Adrenal gland (tissue), 12 donors: ENCODE measurements around the gene PTDSS2. TPM values are rescaled to one million over a fixed set of nuclear protein-coding genes. Genes with fewer than 3 reads are reported as not detected.

Experiments
- DNase-seq, 7 donors: peaks; one replicate each; pipeline ENCODE4 v3.0.0-alpha.2; 2019 to 2020
- H3K27ac ChIP-seq, 5 donors: fragments of 200-600 bp; sonication (generic) in 4 of 5; 1 replicate in 3 of 5; 2 replicates in 2 of 5; pipeline versions ENCODE4 v1.5.1 to v1.8.0; 2016 to 2020; ENCODE audit warnings: mild to moderate bottlenecking in 1 of 5
- H3K27me3 ChIP-seq: fragments of 200-600 bp; 2 replicates; pipeline ENCODE4 v1.8.0; 2021
- H3K36me3 ChIP-seq, 2 donors: fragments of 200-600 bp; replicated peaks in 1 of 2; 1 replicate in 1 of 2; 2 replicates in 1 of 2; pipeline versions ENCODE4 v1.5.1 to v1.8.0; 2018 to 2022
- H3K4me1 ChIP-seq, 2 donors: fragments of 200-600 bp; replicated peaks in 1 of 2; 1 replicate in 1 of 2; 2 replicates in 1 of 2; pipeline versions ENCODE4 v1.5.1 to v1.8.0; 2018 to 2021
- H3K4me3 ChIP-seq, 4 donors: fragments of 200-600 bp; sonication (generic) in 3 of 4; one replicate each; pipeline ENCODE4 v1.5.1; 2016 to 2018
- H3K9me3 ChIP-seq, 3 donors: fragments of 200-600 bp; sonication (generic) in 1 of 3; replicated peaks in 1 of 3; 1 replicate in 2 of 3; 2 replicates in 1 of 3; pipeline versions ENCODE4 v1.5.1 to v1.8.0; 2016 to 2021
- POLR2A ChIP-seq, 2 donors: fragments of 450-650 bp; IDR thresholded peaks; one replicate each; pipeline ENCODE4 v1.6.1; 2017; ENCODE audit warnings: antibody characterized with exemption in 2 of 2, mild to moderate bottlenecking in 2 of 2, moderate library complexity in 1 of 2
- WGBS, 4 donors: extraction: QIAGEN DNeasy Blood & Tissue Kit in 2 of 4; methylation state at CpG; one replicate each; pipeline versions ENCODE4 v1.1.5 to v1.1.7; 2013 to 2017; 5-methylcytosine and 5-hydroxymethylcytosine counted together
- intact Hi-C, 2 donors: fragments of 100-400 bp; cut with DNase I; formaldehyde crosslinking; loops; one replicate each; pipeline versions ENCODE4 v1.14.1 to v1.15.0; 2022 to 2023
- polyA plus RNA-seq, 3 donors: library from polyadenylated mRNA; stranded (reverse); fragments of 200-250 nt in 2 of 3; fragments of 350-450 nt in 1 of 3; fragmentation: Illumina TruSeq in 1 of 3; extraction: RNeasy Lipid Tissue Mini Kit (QIAGEN cat#74804) in 1 of 3; gene quantifications; one replicate each; pipeline ENCODE4 v1.2.3, GENCODE V29; 2013 to 2014
- total RNA-seq, 9 donors: library from RNA; depleted of rRNA in 4 of 9; stranded (reverse); fragments of >200 nt in 4 of 9; fragments of 120-200 nt in 1 of 9; fragmentation: NEBNext Ultra II Directional in 1 of 9; extraction: Animal tissue kit (Norgen Biotek cat#: 25700) in 1 of 9; gene quantifications; one replicate each; pipeline versions ENCODE4 v1.1.0 to v1.2.4, GENCODE V29; 2013 to 2023
- TF ChIP-seq, protein P1 (sequence below), 6 experiments: fragments of 450-650 bp in 4 of 6; fragments of 200-600 bp in 2 of 6; sonication (generic) in 1 of 6; IDR thresholded peaks; 1 replicate in 5 of 6; 2 replicates in 1 of 6; pipeline versions ENCODE4 v1.5.1 to v1.8.0; 2016 to 2021; ENCODE audit warnings: antibody characterized with exemption in 6 of 6, mild to moderate bottlenecking in 2 of 6, moderate library complexity in 1 of 6
- donor health status: healthy with polysubstance abuse.
- donor health status: Bipolar disorder and iron deficiency.
- donor health status: DM: yes; HTN: yes; CAD: no.
- donor health status: DM: no; HTN: no; CAD: no.
- donor health status: DM: no; HTN: no; CAD: no.
- donor health status: DM: yes; HTN: yes; CAD: no.

The PTDSS2 gene
- total and polyA plus RNA-seq, 12 donors: 11.0 to 109 (median 44.7) TPM

DNA sequence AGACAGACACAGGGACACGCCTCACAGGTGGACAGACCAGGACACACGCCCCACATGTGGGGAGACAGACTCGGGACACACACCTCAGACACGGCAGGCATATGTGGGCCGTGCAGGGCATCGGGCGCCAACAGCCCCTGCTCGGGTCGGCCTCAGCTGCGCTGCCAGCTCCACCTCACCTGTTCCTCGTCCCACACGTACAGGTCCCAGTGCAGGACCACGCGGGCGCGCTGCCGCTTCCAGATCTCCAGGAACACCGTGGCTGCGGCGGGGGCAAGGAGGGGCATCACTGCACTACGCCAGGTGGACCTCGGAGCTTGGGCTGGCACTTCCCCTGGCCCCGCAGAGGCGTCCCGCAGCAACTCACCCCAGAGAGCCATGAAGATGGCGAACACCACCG is 20.7 kb upstream of the PTDSS2 start:
- no peak for TF ChIP-seq POLR2A (IDR thresholded peaks at IDR 0.05)
- TF ChIP-seq, protein P1, sequence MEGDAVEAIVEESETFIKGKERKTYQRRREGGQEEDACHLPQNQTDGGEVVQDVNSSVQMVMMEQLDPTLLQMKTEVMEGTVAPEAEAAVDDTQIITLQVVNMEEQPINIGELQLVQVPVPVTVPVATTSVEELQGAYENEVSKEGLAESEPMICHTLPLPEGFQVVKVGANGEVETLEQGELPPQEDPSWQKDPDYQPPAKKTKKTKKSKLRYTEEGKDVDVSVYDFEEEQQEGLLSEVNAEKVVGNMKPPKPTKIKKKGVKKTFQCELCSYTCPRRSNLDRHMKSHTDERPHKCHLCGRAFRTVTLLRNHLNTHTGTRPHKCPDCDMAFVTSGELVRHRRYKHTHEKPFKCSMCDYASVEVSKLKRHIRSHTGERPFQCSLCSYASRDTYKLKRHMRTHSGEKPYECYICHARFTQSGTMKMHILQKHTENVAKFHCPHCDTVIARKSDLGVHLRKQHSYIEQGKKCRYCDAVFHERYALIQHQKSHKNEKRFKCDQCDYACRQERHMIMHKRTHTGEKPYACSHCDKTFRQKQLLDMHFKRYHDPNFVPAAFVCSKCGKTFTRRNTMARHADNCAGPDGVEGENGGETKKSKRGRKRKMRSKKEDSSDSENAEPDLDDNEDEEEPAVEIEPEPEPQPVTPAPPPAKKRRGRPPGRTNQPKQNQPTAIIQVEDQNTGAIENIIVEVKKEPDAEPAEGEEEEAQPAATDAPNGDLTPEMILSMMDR (IDR thresholded peaks at IDR 0.05): no peak
- no peak for DNase-seq
- Histone ChIP-seq H3K27me3 (peaks cover under 1% of the 10 kb centered on the region), H3K27ac (no peak overlapping the region), H3K4me3 (no peak overlapping the region), H3K36me3 (no peaks in the 10 kb centered on the region), H3K9me3 (no peaks in the 10 kb centered on the region), H3K4me1 (no peaks in the 10 kb centered on the region)
- intact Hi-C loops: no loop called here
- 83 to 91% (median 87%) methylated on average over 3 to 27 of the region's 27 CpGs for WGBS, 4 donors

DNA sequence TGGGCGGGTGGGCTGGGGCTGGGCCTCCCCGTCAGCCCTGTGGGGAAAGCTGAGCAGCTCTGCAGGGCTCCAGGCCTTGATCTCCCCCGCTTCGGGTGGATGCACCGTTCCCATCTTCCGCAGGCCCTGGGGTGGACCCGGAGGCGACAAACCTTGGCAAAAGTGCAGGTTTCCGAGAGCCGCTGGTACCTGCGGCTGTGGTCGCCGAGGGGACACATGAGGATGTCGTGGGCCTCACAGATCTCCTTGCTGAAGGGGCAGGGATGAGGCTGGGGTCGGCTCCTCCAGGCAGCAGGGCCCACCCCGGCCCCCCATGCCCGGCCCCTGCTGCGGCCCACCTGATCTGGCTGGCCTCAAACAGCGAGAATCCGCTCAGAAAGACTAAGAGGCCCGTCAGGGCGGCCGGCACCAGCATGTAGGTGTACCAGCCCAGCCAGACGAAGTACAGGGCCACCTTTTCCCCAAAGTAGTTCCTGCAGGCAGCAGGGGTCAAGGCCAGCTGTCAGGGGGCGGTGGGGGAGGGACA is 20.1 kb upstream of the PTDSS2 start:
- Histone ChIP-seq H3K27me3 (no peaks in the 10 kb centered on the region), H3K27ac (no peak overlapping the region), H3K4me1 (no peaks in the 10 kb centered on the region), H3K4me3 (no peak overlapping the region), H3K9me3 (no peaks in the 10 kb centered on the region), H3K36me3 (no peaks in the 10 kb centered on the region)
- DNase-seq: no peak
- TF ChIP-seq, protein P1 (IDR thresholded peaks at IDR 0.05): no peak
- TF ChIP-seq POLR2A (IDR thresholded peaks at IDR 0.05): no peak
- 41 to 53% (median 52%) methylated on average over 5 to 25 of the region's 25 CpGs for WGBS, 4 donors
- intact Hi-C loops: no loop called here

DNA sequence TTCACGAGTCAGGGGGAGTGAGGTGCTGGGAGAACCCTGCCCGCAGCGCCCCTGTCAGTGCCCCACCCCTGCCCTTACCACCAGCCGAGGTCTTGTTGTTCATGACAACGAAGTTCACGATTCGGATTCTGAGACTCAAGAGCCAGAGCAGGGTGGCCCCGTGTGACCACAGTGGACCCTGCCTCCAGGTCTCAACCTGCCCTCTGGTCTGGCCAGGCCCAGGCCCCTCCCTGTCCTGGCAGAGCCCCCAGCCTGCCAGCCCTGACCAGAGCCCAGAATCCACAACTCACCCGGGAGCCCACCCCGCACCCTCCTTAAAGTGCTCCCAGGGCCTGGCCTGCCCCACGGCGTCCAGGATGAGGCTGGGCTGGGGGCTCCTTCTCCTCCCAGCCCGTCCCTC is 18.2 kb upstream of the PTDSS2 start:
- no peaks in the 10 kb centered on the region for H3K4me1 ChIP-seq
- no peak overlapping the region for H3K4me3 ChIP-seq
- H3K27me3 ChIP-seq: no peaks in the 10 kb centered on the region
- DNase-seq: no peak
- no peaks in the 10 kb centered on the region for H3K9me3 ChIP-seq
- no peaks in the 10 kb centered on the region for H3K36me3 ChIP-seq
- WGBS, 4 donors: 78 to 88% (median 81%) methylated on average over 8 to 13 of the region's 13 CpGs
- intact Hi-C loops: no loop called here
- TF ChIP-seq POLR2A (IDR thresholded peaks at IDR 0.05): no peak
- TF ChIP-seq, protein P1 (IDR thresholded peaks at IDR 0.05): no peak
- no peak overlapping the region for H3K27ac ChIP-seq

DNA sequence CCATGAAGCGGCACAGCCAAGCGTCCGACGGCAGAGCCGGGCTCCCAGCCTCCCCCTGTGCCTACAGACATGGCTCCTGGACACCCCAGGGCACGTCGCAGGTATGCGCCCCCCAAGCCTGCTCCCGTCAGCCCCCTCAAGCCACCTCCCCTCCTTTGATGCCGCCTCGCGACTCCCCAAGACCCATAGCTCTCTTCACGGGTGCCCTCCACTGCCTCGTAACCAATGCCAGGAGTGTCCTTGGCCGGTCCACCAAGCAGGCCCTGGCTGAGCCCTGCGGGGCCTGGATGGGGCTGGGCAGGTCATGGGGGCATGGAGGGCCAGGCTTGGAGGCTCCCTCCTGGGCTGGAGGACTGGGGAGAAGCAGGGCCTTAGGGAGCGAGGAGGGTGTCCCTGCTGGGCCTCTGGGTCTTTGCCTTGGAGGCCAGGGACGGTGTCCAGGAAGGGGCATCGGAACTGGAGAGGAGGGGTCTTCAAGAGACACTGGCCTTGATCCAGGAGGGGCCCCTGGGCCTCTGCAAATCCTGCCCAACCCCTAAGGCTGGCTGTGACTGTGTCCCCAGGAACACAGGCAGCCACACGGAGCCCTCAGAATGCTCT is 17.5 kb upstream of the PTDSS2 start:
- 71 to 78% (median 74%) methylated on average over 3 to 20 of the region's 20 CpGs for WGBS, 4 donors
- no peaks in the 10 kb centered on the region for H3K4me1 ChIP-seq
- DNase-seq: no peak
- no peak overlapping the region for H3K4me3 ChIP-seq
- H3K9me3 ChIP-seq: no peaks in the 10 kb centered on the region
- intact Hi-C loops: no loop called here
- H3K27me3 ChIP-seq: no peaks in the 10 kb centered on the region
- no peak overlapping the region for H3K27ac ChIP-seq
- H3K36me3 ChIP-seq: no peaks in the 10 kb centered on the region
- TF ChIP-seq, protein P1 (IDR thresholded peaks at IDR 0.05): no peak
- TF ChIP-seq POLR2A (IDR thresholded peaks at IDR 0.05): no peak
